RWPE1 (cell line): ENCODE measurements around the gene TOP2A.
"Not testable (repeated sequence)": the region's sequence is repeated elsewhere in the genome, so short reads cannot be mapped to it uniquely, and the experiment has no call there.

Experiments
- CTCF ChIA-PET: fragments of 350-600 bp; sonication (Branson Sonifier 250); formaldehyde crosslinking; extraction: SDS; loops from one replicate; lab custom pipeline; 2021; lab: Yijun Ruan, JAX
- POLR2A ChIA-PET: fragments of 400-600 bp; formaldehyde crosslinking; extraction: SDS; loops from one replicate; lab custom pipeline; 2020; ENCODE audit warnings: antibody characterized with exemption; ENCODE audit not compliant: low non-redundant PET; lab: Yijun Ruan, JAX
- DNase-seq: peaks from one replicate; pipeline ENCODE4 v3.0.0; 2012; ENCODE audit warnings: low spot score
- H3K27ac ChIP-seq: fragments of 450-650 bp; 2 replicates; pipeline ENCODE4 v1.5.1; 2017
- TF ChIP-seq, protein P1 (sequence below): fragments of 450-650 bp; conservative IDR thresholded peaks from 2 replicates; pipeline ENCODE4 v1.5.1; 2017; ENCODE audit warnings: low read depth, mild to moderate bottlenecking

Gene TOP2A

DNA sequence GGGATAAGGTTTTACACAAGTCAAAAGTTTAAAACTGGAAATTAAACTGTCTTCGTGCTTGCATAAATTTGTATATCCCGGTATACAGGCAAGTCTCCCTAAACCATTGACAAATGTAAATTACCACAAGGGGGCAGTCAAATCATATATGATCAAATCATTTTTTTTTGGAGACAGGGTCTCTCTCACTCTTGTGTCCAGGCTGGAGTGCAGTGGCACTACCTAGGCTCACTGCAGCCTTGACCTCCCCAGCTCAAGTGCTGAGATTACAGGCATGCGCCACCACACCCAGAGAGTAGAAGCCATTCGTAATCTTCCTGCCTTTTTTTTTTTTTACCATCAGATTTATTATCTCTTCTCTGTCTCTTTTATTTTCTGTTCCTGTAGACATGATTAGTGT lies 18.5 kb downstream of the TOP2A start:
- CTCF ChIA-PET = interaction anchor here (0.6 to 0.7 kb wide), 4 partner anchors 8 to 131 kb away, joined by 3 to 8 read pairs (median 4); no protein-coding TSS in a partner anchor
- DNase-seq = peak; percentile 23
- H3K27ac ChIP-seq = no peak overlapping the region
- TF ChIP-seq, protein P1, sequence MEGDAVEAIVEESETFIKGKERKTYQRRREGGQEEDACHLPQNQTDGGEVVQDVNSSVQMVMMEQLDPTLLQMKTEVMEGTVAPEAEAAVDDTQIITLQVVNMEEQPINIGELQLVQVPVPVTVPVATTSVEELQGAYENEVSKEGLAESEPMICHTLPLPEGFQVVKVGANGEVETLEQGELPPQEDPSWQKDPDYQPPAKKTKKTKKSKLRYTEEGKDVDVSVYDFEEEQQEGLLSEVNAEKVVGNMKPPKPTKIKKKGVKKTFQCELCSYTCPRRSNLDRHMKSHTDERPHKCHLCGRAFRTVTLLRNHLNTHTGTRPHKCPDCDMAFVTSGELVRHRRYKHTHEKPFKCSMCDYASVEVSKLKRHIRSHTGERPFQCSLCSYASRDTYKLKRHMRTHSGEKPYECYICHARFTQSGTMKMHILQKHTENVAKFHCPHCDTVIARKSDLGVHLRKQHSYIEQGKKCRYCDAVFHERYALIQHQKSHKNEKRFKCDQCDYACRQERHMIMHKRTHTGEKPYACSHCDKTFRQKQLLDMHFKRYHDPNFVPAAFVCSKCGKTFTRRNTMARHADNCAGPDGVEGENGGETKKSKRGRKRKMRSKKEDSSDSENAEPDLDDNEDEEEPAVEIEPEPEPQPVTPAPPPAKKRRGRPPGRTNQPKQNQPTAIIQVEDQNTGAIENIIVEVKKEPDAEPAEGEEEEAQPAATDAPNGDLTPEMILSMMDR = peak; percentile 68
- POLR2A ChIA-PET = no interaction called here

DNA sequence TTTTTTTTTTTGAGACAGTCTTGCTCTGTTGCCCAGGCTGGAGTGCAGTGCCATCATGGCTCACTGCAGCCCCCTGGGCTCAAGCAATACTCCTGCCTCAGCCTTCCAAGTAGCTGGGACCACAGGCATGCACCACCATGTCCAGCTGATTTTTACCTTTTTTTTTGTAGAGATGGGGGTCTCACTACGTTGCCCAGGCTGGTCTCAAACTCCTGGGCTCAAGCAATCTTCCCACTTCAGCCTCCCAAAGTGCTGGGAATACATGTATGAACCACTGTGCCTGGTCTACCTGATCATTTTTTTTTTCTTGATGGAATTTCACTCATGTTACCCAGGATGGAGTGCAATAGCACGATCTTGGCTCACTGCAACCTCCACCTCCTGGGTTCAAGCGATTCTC lies 31.1 kb downstream of the TOP2A start:
- DNase-seq, POLR2A ChIA-PET: not testable (repeated sequence)
- peak overlapping the region; percentile 47 for H3K27ac ChIP-seq
- CTCF ChIA-PET = interaction anchor here (0.6 kb wide), 1 partner anchor 63 kb away, joined by 3 read pairs; no protein-coding TSS in a partner anchor

DNA sequence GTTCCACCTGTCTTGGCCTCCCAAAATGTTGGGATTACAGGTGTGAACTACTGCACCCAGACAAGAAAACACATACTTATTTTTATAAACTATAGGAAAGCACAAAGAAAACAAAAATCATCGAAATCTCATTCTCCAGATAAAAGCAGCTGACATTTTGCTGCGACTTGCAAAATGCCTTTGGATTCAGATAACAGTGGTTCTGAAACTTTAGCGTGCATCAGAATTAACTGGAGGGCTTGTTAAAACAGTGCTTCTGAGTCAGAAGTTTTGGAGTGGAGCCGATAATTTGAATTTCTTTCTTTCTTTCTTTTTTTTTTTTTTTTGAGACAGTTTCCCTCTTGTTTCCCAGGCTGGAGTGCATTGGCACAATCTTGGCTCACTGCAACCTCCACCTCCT lies 35.4 kb downstream of the TOP2A start:
- TF ChIP-seq, protein P1 = no peak
- CTCF ChIA-PET = no interaction called here
- POLR2A ChIA-PET = no interaction called here

DNA sequence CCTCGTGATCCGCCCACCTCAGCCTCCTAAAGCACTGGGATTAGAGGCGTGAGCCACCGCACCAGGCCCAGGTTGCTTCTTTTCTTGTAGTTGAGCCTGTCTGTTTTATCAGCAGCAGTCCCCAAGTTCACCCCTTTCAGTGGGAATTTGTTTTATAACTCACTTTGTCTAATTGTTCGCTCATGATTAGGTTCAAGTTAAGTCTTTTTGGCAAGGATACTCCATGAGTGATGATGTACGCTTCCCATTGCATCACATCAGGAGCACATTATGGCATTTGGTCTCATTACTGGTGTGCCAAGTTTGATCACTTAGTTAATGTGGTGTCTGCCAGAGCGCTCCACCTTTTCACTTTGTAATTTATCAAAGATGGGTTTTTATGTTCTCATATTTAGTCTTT lies 38.7 kb downstream of the TOP2A start:
- no peak for DNase-seq
- TF ChIP-seq, protein P1 = no peak
- ChIA-PET POLR2A (no interaction called here), CTCF (interaction anchor here (0.6 kb wide), 1 partner anchor 14 kb away, joined by 5 read pairs; no protein-coding TSS in a partner anchor)
- no peak overlapping the region for H3K27ac ChIP-seq

More for the DNA sequence above, 35.4 kb downstream of the TOP2A start:
- H3K27ac ChIP-seq = no peak overlapping the region
- no peak for DNase-seq

DNA sequence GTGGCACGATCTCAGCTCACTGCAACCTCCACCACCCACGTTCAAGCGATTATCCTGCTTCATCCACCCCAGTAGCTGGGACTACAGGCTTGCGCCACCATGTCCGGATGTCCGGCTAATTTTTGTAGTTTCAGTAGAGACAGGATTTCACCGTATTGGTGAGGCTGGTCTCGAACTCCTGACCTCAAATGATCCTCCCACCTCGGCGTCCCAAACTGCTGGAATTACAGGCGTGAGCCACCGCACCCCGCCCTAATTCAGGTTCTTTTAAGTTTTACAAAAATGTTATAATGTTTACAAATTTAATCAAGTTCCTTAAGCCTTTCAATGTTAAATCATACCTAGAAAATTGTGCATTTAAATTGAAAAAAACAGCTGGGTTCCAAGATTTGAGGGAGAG lies 39.9 kb downstream of the TOP2A start:
- ChIA-PET CTCF (no interaction called here), POLR2A (interaction anchor here (0.5 kb wide), 1 partner anchor 15 kb away, joined by 4 read pairs; no protein-coding TSS in a partner anchor)
- H3K27ac ChIP-seq = no peak overlapping the region
- no peak for DNase-seq
- TF ChIP-seq, protein P1 = no peak

DNA sequence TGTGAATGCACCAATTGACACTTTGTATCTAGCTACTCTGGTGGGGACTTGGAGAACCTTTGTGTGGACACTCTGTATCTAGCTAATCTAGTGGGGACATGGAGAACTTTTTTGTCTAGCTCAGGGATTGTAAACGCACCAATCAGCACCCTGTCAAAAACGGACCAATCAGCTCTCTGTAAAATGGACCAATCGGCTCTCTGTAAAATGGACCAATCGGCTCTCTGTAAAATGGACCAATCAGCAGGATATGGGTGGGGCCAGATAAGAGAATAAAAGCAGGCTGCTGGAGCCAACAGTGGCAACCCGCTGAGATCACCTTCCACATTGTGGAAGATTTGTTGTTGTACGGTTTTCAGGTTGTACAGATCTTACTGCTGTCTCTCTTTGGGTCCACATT lies 41.2 kb downstream of the TOP2A start:
- DNase-seq, H3K27ac ChIP-seq: not testable (repeated sequence)
- POLR2A ChIA-PET = interaction anchor here (0.6 kb wide), 1 partner anchor 75 kb away, joined by 13 read pairs; no protein-coding TSS in a partner anchor
- CTCF ChIA-PET = interaction anchor here (0.6 kb wide), 1 partner anchor 291 kb away, joined by 3 read pairs; no protein-coding TSS in a partner anchor

DNA sequence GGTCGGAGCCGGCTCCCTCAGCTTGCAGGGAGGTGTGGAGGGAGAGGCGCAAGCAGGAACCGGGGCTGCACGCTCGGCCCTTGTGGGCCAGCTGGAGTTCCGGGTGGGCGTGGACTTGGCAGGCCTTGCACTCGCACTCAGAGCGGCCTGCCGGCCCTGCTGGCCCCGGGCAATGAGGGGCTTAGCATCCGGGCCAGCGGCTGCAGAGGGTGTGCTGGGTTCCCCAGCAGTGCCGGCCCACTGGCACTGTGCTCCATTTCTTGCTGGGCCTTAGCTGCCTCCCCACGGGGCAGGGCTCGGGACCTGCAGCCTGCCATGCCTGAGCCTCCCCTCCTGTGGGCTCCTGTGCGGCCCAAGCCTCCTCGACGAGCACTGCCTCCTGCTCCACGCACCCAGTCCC lies 41.9 kb downstream of the TOP2A start:
- ChIA-PET POLR2A (interaction anchor here (0.6 kb wide), 1 partner anchor 76 kb away, joined by 13 read pairs; no protein-coding TSS in a partner anchor), CTCF (interaction anchor here (0.6 kb wide), 2 partner anchors 17 to 292 kb away, joined by 3 read pairs; no protein-coding TSS in a partner anchor)
- H3K27ac ChIP-seq, DNase-seq: not testable (repeated sequence)

DNA sequence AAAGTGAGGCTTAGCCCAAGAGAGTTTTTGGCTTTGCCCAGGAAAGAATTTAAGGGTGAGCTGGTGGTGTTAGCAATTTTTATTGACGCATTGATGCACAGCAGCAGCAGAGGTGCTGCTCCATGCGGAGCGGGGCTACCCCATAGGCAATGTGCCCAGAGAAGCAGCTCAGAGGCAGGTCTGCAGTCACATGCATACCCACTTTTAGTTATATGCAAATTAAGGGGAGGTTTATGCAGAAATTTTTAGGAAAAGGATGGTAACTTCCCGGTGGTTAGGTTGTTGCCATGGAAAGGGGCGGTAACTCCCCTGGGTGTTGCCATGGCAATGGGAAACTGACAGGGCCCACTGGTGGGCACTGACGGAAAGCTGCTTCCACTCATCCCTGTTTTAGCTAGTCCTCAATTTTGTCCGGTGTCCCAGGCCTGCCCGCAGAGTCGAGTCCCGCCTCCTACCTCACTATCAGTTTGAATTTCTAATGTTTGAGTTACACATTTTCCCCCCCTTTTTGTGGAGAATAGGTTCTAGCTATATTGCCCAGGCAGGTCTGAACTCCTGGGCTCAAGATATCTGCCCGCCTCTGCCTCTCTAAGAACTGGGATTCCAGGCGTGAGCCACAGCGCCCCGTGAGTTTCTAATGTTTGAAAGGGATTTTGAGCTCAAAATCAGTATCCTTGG lies 42.7 kb downstream of the TOP2A start:
- CTCF ChIA-PET = interaction anchor here (0.5 kb wide), 1 partner anchor 32 kb away, joined by 3 read pairs; no protein-coding TSS in a partner anchor
- POLR2A ChIA-PET = no interaction called here
- no peak for DNase-seq

More for the DNA sequence above, 42.7 kb downstream of the TOP2A start:
- TF ChIP-seq, protein P1 = no peak
- no peak overlapping the region for H3K27ac ChIP-seq
